ENCODE measurements around the gene ALDH7A1.

- TF ChIP-seq CTCF (IDR thresholded peaks at IDR 0.05; ENCODE audit: borderline replicate concordance, extremely low read depth, low read length, poor library complexity, severe bottlenecking): no peak
- TF ChIP-seq EZH2 (IDR thresholded peaks at IDR 0.05; ENCODE audit: borderline replicate concordance, low read depth, low read length, severe bottlenecking): no peak
Observed at GRCh38 chr5:126512451-126512850, 82.6 kb downstream of the ALDH7A1 start.

Data from DND-41 (cell line).